Esophagus squamous epithelium (tissue), 4 donors: ENCODE data around the gene NFKBIZ.

Source experiments
- POLR2A ChIP-seq, 4 donors: fragments of 450-650 bp; IDR thresholded peaks; one replicate each; pipeline ENCODE4 v1.6.1; 2017; ENCODE audit warnings: antibody characterized with exemption in 4 of 4, mild to moderate bottlenecking in 4 of 4, moderate library complexity in 3 of 4
- TF ChIP-seq, protein P1 (sequence below), 6 experiments: fragments of 450-650 bp in 4 of 6; fragments of 200-600 bp in 2 of 6; sonication (generic) in 2 of 6; IDR thresholded peaks; one replicate each; pipeline ENCODE4 v1.5.1; 2016 to 2019; ENCODE audit warnings: antibody characterized with exemption in 6 of 6, mild to moderate bottlenecking in 4 of 6, moderate library complexity in 4 of 6

DNA sequence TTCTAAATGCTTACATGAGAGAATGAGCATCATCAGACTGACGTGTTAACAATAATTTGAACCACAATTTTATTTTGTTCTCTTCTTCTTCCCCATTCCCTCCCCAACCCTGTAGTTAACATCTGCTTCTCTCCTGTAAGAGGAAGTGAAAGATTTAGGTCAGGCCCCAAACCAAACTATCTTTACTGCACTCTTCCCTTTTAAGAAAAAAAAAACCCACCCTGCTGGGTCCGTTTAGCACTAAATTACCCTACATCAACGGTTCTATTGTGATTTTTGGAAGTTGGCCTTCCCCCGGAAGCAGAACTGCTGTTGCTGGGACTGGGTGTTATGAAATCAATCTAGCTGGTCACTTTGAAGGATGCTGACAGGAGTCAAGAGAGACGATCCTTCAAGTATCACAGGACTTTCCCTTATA, 49.4 kb downstream of the NFKBIZ start:
- TF ChIP-seq POLR2A (IDR thresholded peaks at IDR 0.05) = no peak
- TF ChIP-seq, protein P1, sequence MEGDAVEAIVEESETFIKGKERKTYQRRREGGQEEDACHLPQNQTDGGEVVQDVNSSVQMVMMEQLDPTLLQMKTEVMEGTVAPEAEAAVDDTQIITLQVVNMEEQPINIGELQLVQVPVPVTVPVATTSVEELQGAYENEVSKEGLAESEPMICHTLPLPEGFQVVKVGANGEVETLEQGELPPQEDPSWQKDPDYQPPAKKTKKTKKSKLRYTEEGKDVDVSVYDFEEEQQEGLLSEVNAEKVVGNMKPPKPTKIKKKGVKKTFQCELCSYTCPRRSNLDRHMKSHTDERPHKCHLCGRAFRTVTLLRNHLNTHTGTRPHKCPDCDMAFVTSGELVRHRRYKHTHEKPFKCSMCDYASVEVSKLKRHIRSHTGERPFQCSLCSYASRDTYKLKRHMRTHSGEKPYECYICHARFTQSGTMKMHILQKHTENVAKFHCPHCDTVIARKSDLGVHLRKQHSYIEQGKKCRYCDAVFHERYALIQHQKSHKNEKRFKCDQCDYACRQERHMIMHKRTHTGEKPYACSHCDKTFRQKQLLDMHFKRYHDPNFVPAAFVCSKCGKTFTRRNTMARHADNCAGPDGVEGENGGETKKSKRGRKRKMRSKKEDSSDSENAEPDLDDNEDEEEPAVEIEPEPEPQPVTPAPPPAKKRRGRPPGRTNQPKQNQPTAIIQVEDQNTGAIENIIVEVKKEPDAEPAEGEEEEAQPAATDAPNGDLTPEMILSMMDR (IDR thresholded peaks at IDR 0.05) = no peak
